DMS53 (cell line): ENCODE measurements around the gene LRRC2.
"Not testable (repeated sequence)": the region's sequence is repeated elsewhere in the genome, so short reads cannot be mapped to it uniquely, and the experiment has no call there.

ENCODE experiments used
- DNase-seq: peaks from one replicate; lab custom pipeline; 2025; lab: John Stamatoyannopoulos, UW

LRRC2 gene

DNA sequence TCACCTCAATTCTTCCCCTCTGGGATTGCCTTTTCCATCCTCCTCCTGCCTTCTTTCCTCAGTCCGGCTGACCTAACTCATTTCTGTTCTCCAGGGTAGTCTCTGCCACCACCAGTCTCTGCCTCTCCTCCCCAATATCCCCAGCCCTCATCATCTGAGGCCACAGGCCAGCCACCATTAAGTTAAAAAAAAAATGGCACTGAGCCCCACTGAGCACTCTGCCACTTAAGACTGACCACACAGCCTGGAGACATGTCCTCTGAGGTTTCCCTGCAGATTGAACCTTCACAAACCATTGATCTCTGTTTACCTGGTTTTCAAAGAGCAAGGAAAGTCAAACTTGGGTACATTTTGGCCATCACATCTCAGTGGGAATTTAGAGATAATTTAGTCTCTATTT, 13.6 kb downstream of the LRRC2 start:
- DNase-seq = no peak

DNA sequence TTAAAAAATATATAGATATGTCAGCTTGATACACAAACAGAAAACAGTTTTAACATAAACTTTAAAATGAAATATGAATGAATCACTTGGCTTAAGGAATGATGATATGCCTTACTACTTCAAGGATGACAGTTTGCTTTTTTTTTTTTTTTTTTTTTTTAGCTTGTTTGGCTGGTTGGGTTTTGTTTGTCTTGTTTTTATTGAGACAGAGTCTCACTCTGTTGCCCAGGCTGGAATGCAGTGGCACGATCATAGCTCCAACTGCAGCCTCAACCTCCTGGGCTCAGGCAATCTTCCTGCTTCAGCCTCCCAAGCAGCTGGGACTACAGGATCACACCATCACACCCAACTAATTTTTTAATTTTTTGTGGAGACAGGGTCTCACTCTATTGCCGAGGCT, 14.5 kb downstream of the LRRC2 start:
- DNase-seq = no peak

DNA sequence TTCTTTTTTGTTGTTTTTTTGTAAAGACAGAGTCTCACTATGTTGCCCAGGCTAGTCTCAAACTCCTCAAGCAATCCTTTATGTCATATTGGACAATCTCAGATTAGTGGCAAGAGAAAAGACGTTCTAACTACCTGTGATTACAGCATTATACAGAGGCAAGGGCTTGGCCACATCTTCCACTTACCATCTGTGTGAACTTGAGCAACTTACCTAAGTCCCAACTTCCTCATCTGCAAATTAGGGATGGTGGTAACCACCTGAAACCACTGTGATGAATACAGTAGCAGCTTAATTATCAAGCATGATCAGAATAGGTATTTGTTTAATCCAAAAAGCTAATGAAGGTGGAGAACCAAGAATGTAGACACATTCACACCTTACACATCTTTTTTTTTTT, 16.1 kb downstream of the LRRC2 start:
- DNase-seq = no peak

DNA sequence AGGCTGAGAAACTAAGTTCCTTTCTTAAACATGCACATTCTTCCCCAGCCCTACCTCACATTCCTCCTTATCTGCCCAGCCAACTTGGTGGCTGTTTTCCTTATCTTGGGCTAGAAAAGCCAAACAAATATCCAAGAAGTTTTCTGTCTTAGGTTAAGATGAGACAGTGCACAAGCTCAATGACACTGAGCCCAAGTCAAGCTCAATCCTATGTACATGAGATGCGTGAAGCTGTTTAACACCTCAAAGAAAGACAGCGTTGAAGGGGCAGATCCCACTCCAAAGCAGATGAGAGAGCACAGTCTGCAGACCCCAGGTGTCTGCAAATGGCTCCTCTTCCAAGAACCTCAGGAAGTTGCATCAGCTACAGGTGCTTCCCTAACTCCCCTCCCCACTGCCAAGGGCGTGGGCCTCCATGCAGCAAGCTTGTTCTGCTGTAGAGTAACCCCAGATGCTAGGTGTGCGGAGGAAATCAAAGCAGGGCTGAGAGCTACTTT, 16.6 kb downstream of the LRRC2 start:
- DNase-seq = no peak

DNA sequence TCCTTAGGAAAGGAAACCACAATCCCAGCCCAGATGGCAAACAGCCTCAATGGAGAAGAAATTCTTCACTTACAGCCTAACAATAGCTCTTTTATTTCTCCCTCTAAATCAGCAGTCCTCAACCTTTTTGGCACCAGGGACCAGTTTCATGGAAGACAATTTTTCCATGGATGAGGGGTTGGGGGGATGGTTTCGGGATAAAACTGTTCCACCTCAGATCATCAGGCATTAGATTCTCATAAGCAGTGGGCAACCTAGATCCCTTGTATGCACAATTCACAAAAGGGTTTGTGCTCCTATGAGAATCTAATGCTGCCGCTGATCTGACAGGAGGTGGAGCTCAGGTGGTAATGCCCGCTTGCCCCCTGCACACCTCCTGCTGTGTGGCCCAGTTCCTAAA, 17.5 kb downstream of the LRRC2 start:
- DNase-seq = not testable (repeated sequence)

DNA sequence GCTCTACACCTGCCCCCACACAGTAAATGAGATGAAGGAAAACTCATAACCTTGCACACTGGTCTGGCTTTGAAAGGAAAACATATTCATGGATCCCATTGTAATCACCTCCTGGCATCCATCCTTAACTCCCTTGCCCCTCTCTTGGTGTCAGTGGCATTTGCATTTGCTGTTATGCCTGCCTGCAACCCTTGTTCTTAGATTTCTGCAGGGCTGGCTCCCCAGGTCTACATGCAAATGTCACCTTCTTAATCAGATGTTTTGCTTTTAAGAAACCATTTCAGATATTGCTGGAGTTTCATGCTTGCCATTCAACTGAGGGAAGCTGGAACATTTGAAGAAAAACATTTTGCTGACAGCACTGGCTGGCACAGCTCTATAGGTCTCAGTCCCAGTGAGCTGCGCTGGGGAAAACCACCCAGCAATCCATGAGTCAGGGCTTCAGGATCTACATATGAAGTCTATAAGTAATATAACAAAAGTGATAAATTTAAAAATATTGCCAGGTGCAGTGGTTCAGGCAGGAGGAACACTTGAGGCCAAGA, 19.1 kb downstream of the LRRC2 start:
- DNase-seq = no peak

DNA sequence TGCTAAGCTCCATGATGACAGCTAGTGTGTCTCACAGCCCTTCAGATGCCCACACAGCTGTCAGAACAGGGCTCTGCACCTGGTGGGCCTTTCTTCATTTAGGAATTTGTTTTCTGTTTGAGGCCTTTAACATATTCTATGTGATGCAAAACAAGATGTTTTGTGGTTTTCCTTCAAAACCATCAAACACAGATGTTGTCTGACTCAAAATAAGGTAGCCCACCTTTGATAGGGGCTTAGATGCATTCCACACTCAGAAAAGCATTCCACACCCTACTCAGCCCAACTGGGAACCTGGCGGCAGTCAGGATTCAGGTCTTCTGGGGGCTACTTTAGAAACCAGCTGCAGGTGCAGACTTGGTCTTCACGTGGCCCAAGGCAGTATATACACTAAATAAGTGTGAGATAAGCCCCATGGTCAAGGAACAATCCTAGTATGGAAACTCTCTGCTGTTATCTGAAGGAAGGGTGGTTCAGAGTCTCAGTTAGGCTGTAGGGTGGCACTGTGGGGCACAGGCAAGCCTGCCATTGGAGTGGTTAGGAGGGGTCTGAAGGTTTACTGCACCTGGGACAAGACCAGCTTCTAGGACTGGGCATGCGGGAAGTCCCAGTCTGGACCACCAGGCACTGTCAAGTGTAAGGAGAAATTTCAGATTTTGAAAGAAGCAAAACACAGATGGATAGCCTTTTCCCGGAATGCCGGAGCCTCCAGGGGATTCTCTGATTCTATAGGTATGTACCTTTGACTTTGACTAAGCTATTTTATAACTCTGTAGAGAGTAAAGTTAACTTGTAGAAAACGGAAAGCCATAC, 20.1 kb downstream of the LRRC2 start:
- DNase-seq = no peak

DNA sequence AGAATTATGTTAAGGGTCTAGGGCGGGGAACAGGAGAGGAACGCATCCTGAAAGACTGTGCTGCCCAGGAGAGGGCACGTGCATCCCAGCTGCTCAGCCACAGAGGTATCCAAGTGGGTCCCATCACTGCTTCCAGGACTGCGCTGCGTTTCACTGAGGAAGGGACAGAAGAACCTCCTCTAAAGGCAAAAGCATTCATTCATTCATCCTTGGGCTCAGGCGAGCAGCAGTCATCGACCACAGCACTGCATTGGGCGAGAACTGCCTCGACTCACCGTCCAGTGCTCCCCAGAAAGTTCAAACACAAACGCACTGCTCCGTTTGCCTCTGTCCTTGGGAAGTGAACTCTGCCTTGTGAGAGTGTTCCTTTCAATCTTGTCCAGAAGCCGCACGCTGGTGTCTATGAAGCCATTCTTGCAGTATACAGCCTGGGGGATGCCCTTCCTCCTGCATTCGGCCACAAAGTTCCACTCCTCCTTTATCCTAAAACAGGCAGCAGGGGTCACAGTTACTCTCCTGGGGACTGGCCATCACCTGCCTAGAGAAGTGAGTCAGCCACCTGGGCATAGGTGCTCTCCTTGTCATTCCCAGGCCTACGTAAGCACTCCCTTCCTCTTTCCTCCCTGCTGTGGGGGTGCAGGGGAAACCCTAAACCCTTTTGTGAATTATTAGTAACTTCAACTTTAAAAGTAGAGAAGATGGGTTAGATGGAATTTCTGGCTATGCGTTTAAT, 21.2 kb downstream of the LRRC2 start:
- DNase-seq = no peak

DNA sequence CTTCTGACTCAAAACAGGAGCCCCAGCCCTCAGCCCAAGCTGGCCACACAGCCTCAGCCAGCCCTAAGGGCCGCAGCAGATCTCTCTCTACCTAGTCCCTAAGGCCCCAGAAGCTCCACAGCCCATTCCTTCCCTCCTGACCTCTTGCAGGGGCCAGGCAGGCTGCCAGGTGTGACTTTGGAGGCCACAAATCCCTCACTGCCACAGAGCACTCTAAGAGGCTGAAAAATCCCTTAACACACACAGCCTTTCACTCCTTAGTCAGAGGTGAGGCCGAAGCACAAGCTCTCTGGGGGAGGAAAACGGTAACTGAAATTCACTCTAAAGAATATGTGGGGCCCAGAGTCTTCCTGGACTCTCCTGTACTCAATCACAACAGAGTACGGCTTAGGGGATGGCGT, 23.3 kb downstream of the LRRC2 start:
- no peak for DNase-seq

DNA sequence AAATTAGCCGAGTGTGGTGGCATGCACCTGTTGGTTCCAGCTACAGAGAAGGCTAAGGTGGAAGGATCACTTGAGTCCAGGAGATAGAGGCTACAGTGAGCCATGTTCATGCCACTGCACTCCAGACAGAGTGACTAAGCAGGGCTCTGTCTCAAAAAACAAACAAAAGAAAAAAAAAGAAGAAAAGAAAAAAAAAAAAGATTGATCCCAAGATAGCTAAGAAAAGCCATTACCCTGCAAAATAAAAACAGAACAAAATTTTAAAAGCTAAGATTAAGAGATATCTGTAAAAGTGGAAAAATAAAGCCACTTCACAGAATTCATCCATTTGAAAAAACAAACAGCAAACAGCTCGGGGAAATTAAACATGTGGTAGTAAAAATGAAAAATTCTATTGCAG, 23.8 kb downstream of the LRRC2 start:
- DNase-seq = peak; percentile 22

DNA sequence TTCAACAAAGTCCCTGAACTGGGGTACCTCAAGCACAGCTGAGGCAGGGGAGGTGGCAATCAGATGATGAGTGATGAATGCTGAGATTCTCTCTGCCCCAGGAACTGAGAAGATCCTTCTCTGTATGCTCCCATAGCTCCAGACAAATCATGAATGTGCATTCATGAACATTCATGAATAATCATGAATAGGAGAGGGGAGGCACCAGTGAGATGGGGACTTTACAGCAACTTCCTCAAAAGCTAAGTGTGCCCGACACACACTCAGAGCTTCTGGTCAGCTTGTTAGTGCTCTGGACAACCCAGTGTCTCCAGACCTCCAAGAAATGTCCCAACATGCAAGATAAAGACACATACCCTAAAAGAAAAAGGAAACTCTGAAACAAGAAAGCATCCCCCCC, 24.3 kb downstream of the LRRC2 start:
- no peak for DNase-seq

DNA sequence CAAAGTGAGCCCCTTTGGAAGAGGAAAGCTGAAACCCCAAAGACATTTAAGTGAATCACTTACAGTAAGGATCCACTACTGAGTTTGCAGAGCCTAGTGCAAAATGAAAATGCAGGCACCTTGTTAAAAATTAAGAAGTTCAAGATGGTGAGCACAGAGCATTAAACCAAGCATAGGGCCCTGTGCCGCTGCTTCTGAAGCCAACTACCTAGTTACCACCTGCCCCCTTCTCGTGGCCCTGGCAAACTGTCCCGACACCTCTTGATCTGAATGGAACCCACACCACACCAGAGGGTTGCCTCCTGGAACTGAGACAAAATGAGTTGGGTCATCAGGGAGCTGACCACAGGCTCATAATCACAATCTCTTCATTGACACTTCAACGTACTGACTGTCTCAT, 25.6 kb downstream of the LRRC2 start:
- no peak for DNase-seq

DNA sequence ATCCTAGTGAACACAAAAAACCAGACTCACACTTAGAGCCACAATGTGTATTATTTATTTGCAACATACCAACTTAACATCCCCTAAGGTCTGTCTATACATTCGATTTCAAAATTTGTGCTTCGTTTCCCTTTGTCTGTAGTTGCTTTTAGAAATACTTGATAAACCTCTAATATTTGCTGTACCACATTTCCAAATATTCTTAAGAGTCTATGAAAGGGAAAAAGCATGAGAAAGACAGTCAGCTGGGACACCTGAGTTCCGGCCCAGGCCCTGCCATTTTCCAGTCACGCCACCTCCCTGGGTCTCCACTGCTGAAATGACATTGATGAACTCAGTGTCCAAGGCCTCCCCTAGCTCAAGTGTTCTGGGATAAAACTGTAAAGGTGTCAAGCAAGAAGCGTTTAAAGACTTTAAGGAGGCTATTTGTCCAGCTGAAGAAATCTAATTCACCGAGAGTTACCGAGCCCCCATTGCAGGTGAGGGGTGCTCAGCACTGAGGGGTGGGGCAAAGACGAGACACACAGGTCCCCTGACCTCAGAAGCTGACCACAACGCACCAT, 26.6 kb downstream of the LRRC2 start:
- DNase-seq = no peak

DNA sequence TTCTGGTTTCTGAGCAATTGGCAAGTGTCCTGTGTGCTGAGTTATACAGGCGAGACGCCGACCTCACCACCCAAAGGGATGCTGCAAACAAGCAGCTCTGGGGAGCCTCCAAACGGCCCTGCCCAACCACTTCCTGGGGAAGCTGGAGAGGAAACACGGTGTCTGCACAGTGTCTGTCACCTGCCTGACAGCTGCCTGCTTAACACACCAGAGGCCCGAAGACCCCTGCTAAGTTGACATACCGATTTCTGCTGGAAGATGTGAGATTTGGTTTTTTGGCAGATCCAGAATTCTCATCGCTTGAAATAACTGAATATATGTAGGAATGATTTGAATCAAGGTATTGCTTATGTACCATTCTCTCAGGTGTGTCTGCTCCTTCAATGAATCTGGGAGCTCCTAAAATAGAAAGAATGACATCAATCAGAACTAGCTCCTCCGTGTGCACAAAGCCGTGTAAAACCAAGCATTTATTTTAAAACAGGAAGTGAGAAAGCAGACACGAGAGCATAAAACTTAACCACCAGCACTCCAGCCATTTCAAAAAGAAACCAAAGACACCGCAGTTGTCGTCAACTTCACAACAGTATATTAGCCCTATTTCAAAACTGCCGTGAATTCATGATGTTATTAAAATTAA, 27.2 kb downstream of the LRRC2 start:
- DNase-seq = no peak

DNA sequence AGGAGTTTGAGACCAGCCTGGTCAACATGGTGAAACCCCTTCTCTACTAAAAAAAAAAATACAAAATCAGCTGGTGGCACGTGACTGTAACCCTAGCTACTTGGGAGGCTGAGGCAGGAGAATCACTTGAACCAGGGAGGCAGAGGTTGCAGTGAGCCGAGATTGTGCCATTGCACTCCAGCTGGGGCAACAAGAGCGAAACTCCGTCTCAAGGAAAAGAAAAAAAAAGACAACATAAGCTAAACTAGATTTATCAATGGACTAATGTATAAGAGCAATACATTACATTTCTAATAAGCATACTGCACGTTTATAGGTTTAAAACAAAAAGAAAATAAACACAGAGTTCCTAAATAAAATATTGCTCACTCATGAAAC, 27.7 kb downstream of the LRRC2 start:
- not testable (repeated sequence) for DNase-seq

DNA sequence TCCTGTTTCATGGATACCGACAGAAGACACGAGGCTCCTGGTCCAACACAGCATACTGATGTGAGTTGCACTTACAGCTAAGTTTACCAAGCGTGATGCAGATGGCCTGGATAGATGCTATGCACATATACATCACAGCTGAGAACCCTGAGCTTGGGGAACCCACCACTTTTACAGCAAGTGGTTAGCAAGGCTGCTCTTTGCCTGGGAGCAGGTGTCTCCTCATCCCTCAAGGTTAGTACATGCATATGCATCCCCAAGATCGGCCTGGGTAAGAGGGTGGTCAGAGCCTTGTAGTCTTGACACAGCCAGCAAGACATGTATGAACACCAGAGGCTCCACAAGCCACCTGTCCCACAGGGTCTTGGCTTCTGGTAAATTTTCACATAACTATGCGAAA, 28.3 kb downstream of the LRRC2 start:
- no peak for DNase-seq

DNA sequence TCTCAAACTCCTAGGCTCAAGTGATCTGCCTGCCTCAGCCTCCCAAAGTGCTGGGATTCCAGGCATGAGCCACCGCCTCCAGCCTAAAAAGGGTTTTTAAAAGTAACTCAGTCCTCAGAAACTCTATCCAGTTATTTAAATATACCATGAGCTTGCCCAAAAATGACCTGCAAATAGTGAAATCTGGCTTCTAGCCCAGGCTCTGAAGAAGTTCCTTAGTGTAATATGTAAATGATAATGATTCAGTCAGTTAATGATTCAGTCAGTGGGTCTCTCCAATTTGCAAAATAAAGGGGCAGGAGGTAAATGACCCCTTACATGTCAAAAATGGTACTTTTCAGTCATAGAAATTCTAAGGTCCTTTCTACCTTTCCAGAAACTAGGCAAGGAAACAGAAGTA, 28.8 kb downstream of the LRRC2 start:
- no peak for DNase-seq

DNA sequence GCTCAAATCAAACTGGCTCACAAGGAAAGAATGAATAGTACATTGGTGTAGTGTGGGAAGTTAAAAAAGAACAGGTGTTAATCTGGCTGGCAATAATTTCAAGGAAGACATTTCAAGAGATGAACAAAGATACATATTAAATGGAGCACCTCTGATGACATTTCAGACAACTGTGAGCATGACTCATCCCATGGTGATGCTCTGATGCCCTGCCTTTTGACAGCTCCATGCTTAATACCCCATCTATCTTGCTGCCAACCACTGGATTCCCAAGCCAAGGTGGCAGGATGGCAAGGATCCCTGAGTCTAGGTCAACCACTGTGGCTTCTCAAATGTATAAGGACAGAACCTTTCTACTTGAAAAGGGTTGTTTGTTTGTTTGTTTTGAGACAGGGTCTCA, 29.3 kb downstream of the LRRC2 start:
- DNase-seq = no peak

DNA sequence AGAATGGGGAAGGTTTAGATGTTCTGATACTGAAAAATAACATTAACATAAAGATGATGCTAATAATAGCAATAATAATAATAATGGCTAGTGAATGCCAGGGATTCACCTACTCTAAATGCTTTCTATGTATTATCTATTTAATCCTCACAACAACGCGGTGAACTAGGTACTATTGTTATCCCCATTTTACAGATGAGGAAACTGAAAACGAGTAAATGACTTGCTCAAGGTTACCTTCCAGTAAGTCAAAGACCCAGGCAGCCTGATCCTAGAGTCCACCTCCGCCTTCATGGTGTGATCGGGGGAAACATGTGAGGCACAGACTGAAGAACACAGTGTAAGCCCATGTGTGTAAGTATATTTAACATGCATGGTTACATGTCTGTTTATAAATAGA, 30.4 kb downstream of the LRRC2 start:
- no peak for DNase-seq

DNA sequence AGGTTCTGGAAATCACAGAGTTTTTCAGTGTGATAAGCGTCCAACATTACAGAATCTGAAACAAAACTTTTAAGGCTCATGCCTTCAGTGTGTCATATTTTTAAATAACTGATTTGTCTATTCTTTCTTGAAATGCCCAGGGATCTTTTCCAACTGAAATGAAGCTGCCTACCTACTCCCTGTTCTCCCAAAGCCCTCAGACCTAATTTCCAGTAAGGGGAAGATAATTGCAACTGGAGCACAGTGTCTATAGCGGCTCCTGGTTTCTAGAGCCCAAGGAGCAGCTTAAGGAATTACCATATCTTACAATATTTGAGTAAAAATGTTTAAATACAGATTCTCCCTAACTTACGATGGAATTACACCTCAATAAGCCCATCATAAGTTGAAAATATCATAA, 33.0 kb downstream of the LRRC2 start:
- no peak for DNase-seq

DNA sequence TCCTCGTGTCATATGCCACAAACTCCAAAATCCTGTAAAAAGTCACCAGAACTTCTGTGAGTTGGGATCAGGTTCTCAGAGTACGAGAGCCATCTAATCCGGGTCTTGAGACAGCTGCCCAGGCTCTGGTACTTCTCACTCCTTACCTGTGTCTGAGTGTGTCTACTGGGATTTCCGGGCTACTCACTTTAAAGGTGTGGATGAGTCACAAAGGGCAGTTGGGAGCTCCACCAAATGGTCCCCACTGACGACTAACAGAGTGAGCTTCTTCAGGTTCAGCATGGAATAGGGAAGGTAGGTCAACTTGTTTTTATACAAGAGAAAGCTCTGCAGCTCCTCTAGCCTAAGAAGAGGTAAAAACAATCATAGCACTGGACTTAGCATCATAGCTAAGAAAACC, 38.9 kb downstream of the LRRC2 start:
- no peak for DNase-seq

DNA sequence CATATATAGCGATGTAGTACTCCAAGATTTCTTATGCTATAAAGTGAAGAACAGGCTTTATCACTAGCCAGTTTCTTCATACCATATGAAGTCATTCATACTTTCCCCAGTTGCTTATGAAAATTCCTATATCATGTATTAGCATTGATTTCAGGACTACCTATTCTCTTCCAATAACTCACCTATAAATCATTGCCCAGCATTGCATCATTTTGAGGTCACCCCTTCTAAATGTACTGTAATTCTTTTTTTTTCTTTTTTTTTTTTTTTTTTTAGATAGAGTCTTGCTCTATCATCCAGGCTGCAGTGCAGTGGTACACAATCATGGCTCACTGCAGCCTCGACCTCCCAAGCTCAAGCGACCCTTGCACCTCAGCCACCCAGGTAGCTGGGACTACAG, 41.3 kb downstream of the LRRC2 start:
- no peak for DNase-seq
